AG08395 (cell line): ENCODE measurements around the gene TFCP2.
A peak's percentile ranks its signal among the peaks of the same experiment; 100 is the strongest.
"Not testable (repeated sequence)": the region's sequence is repeated elsewhere in the genome, so short reads cannot be mapped to it uniquely, and the experiment has no call there.

Source experiments
- DNase-seq: peaks from one replicate; pipeline ENCODE4 v3.0.0; 2012; ENCODE audit warnings: mixed read lengths, low spot score

TFCP2 gene

DNA sequence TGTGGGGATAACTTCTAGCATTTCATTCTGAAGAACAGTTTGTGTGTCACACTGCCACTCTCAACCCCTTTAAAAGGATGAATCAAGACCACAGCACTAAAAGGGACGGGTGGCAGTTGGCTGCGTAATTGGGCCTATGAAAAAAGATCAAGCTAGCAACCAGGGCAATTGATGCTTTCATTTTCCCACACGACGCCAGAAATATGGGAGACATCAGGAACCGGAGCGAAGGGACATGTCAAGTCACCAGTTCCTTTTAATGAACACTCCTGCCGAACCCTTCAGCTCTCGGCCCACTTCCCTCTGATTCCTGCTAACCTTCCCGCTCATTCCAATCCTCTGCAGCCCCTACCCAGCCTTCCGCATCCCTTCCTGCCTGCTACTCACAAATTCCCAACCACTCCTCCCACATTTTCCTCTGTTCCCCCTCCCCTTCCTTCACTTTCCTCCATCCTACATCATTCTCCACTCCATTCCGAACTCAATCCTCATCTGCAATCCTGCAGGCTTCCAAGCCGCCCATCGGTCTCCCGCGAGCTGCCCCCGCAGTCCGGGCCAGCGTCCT is 90.3 kb downstream of the TFCP2 start:
- peak; percentile 45 for DNase-seq

DNA sequence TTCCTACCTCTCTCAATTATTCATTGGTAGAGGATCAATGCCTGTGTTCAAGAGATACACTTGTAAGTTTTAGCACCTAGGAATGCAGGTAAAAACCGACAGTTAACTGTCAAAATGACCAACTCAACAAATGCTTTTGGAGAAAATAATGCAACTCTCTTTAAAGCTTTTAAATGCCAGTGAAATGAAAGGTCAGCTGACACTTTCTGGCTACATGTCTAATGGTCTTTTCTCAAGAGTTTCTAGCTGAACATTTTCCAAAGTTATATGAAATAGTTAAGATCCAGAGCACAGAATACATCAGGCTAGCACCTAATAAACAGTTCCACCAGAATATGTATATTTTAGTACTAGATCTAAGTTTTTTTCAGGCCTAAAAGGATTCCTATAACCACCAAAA is 91.5 kb downstream of the TFCP2 start:
- no peak for DNase-seq

DNA sequence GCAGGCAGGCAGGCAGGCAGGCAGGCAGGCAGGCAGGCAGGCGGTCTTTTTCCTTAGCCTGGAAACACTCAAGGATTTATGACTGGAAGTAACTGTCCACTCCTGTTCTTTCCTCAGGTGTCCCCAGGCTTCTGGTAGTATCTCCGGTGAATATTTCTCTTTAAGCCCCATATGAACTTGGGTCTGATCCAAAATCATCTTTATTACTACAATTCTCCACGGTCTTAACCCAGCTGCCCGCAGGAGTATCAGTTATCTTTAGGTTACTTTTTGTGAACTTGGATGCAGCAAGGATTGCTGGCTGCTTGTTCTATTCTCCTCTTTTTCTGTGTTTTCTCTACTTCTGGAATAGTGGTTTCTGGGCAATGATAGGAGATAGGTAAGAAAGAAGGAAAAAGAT is 92.8 kb downstream of the TFCP2 start:
- no peak for DNase-seq

GRCh38 chr12:51078866-51079265 is 94.1 kb downstream of the TFCP2 start:
- not testable (repeated sequence) for DNase-seq

GRCh38 chr12:51078346-51078745 is 94.6 kb downstream of the TFCP2 start:
- DNase-seq, result not testable (repeated sequence)

- peak; percentile 55 for DNase-seq
These were observed 95.0 kb downstream of the TFCP2 start for GRCh38 chr12:51077930-51078329.

DNA sequence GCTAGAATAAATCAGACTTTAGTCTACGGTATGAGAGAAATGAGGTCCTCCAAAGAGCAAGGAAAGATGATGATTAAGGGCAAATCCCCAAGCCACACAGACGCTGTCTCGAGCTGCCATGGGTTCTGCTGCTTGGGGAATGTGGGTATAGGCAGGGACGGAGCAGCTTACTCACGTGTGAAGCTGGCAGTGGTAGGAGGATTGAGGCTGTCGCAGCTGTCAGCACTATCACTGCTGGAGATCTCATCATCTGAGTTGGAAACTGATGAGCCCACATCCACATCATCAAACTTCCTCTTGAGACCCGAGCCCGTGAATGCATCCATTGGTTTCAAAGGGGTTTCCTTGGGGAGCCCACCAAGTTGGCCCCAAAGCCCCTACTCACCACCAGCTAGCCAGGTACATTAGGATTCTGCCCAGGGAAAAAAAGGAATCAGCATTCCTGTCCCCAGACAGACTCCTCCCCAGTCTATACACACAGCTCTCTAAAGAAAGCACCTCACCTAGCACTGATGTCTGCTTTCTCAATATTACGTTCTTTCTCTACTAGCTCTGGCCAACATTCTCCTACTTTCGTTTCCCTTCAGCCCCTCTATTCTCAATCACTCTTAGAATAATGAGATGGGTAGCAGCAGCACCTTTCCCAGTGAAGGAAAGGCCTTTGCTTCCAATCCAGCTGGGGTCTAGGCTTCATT is 96.6 kb downstream of the TFCP2 start:
- no peak for DNase-seq

DNA sequence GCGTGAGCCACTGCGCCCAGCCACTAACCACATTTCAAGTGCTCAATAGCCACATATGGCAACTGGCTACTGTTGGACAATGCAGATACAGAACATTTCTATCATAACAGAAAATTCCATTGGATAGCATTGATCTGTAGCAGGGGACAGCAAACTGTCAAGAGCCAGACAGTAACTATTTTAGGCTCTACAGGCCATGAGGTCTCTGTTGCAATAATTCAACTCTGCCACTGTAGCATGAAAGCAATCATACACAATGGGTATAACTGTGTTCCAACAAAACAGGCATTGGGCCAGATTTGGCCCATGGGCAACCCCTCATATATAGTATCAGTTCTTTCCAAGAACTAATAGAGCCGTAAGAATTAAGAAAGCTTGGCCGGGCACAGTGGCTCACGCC is 97.5 kb downstream of the TFCP2 start:
- no peak for DNase-seq

DNA sequence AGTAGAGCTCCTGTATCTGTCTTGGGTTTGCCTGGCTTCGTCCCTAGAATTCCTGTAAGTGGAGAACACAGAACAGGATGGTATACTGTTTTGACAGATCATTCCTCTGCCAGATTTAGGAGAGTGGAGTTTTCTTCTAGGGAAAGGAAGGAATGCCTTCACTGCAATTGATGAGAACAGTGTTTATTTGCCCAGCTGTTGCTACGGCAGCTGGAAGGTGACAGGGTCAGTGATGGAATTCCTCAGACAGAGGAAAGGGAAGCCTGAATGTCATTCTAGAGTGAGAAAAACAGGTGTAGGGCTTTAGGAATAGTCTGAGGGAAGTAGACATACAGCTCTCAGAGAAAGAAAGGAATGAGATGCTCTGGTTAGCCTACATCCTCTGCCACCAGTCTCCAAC is 101.3 kb downstream of the TFCP2 start:
- no peak for DNase-seq

- DNase-seq, result no peak
These were observed 102.9 kb downstream of the TFCP2 start for GRCh38 chr12:51070004-51070403.

- DNase-seq, result no peak
These were observed 105.2 kb downstream of the TFCP2 start for GRCh38 chr12:51067771-51068170.

GRCh38 chr12:51067229-51067628 is 105.7 kb downstream of the TFCP2 start:
- DNase-seq, result no peak

- DNase-seq, result no peak
These were observed 107.4 kb downstream of the TFCP2 start for GRCh38 chr12:51065530-51065929.

DNA sequence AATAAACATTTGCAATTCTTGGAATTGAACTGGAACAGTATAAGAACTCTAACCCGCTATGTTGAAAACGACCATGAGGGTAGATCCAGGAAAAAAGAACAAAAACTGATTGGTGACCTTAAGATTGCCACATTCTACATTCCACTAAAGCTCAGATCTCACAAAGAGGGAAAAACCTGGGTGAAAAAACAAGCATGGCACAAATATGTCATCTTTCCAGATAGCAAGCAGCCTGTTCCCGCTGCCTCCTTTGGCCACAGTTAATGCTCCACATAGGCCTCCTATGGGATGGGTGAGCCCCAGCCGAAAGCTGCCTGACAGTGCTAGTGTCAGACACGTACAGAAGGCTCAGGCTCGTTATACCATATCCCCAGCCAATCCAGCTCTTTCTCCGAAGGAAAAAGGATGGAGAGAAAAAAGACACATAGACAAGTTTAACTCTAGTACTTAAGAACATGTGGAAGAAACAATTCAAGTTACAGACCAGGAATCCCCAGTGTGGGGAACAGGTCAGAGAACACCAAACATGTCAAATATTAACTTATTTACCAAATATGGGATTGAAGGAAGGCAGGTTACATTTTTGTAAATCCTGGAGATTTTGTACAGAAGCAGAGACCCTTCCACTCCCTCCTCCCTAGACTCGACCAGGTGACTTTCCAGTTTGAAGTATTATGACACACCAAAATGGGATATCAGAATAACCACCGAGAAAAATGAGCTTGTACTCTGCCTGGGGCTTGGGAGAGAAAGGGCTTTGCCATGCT is 110.1 kb downstream of the TFCP2 start:
- DNase-seq, result no peak

- DNase-seq, result no peak
These were observed 113.8 kb downstream of the TFCP2 start for GRCh38 chr12:51059086-51059485.

DNA sequence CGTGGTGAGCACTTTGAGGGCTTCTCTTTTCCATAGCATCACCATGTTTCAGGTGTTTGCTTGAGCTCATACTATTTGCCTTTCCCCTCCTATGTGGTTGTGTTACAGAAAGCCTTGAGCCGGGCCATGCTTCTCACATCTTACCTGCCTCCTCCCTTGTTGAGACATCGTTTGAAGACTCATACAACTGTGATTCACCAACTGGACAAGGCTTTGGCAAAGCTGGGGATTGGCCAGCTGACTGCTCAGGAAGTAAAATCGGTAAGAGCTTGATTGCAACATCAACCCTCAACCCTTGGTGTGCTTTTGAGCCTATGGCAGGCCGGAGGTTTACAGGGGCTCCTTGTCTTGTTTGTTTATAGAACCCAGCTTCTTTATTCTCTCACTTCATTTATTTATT is 116.7 kb downstream of the TFCP2 start:
- DNase-seq, result peak; percentile 48

- DNase-seq, result no peak
These were observed 117.9 kb downstream of the TFCP2 start for GRCh38 chr12:51055060-51055459.

GRCh38 chr12:51051787-51052186 is 121.1 kb downstream of the TFCP2 start:
- no peak for DNase-seq

DNA sequence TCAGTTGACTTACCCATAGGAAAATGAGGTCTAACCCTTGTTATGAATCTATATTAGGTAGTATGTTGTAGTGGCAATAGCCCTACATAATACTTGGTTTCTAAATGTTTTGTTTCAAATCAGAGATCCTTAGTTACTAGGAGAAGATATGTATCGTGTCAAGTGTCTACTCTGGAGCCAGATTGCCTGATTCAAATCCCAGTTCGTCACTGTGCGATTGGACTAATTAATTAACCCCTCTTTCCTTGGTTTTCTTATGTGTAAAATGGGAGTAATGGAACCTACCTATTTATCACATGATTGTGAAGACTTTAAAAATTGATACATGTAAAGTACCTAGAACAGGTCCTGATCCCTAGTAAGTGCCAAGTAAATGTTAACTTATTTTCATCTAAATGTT is 123.4 kb downstream of the TFCP2 start:
- no peak for DNase-seq

GRCh38 chr12:51048661-51049251 is 124.2 kb downstream of the TFCP2 start:
- DNase-seq, result no peak

- peak; percentile 98 for DNase-seq
These were observed 125.0 kb downstream of the TFCP2 start, which contains the start of gene LETMD1 for GRCh38 chr12:51047655-51048540. TSS of gene LETMD1 (plus strand) at chr12:51048327. CDS start at chr12:51048357, 30 bp downstream.
